ENCODE data around the gene CCDC124. TPM values are rescaled to one million over a fixed set of nuclear protein-coding genes. Genes with fewer than 3 reads are reported as not detected.
A peak's percentile ranks its signal among the peaks of the same experiment; 100 is the strongest.

Gene CCDC124
- polyA plus RNA-seq, 3 donors, result 29.7 to 66.3 (median 29.7) TPM

DNA sequence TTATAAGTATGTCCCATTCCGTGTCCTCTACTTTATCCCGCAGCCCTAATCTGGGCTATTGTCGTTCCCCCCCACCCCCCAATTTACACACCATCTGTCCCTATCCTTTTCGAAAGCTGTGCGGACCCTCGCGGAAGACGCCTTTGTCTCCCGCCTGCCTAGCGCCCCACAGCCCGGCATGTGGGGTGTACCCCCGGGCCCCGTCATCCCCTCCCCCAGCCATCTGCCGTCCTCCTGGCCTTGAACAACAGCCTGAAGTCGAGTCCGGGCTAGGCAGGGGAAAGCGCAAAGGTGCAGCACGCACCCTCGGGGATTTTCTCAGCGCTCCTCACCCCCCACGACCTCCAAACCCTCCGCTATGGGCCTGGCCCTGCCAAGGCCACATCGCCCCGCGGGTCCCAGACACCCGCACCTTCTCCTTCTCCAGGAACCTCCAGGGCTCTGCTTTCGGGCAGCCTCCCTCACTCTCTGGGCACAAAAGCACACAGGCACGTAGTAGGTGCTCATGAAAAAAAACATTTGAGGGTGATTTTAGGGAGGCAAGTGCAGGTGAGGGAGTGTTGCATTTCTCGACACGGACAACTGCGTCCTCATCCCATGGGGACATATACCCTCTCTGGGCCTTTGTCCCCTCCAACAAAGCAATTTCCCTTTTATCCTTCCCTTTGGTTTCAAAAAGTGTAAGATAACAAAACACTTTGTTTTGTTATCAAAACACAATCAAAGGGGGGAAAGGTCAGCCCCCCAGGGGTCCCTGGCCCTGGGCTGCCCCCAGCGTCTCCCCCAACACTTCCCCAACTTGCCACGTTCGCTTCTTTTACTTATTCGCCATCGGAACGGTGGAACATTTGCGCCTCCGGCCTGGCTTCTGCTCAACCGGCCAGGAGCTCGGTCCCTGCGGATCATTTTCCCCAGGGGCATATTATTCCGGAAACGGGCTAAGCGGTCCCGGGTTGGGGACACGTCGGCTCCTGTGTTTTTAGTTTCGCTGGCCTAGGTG lies 16.4 kb downstream of the CCDC124 start:
- Mint-ChIP-seq H3K4me3 (peak overlapping the region; percentile 45 to 91), H3K36me3 (peaks cover 12 to 17% of the 10 kb centered on the region in 2 donors), H3K9me3 (peaks cover 0 to 35% (median 10%) of the 10 kb centered on the region in 7 donors), H3K27ac (peak overlapping the region in 6 of 7 donors; percentile 26 to 85 (median 74)), H3K27me3 (ENCODE audit: low read depth in 3 of 3) (peaks cover 56 to 65% (median 61%) of the 10 kb centered on the region in 3 donors), H3K4me1 (peaks cover 52% of the 10 kb centered on the region)
- DNase-seq, result no peak
- intact Hi-C loops (cut with micrococcal nuclease), result no loop called here
- Histone ChIP-seq H3K79me2 (ENCODE audit: insufficient read depth, low read length) (no peaks in the 10 kb centered on the region), H3K4me2 (replicated peaks; ENCODE audit: extremely low read depth, low read length, poor library complexity, severe bottlenecking) (peak overlapping the region; percentile 78), H4K20me1 (ENCODE audit: insufficient read depth, low read length) (no peaks in the 10 kb centered on the region), H3K4me3 (replicated peaks in 1 of 3; ENCODE audit: low read depth in 2 of 3, low read length in 3 of 3) (peak overlapping the region in 1 of 3 experiments; percentile 71), H2AFZ (ENCODE audit: insufficient read depth, low read depth, low read length, poor library complexity, severe bottlenecking) (no peak overlapping the region), H3K27me3 (ENCODE audit: control insufficient read depth in 2 of 2, insufficient read depth in 2 of 2, low read length in 2 of 2) (peaks cover 43 to 56% of the 10 kb centered on the region in 2 donors), H3K36me3 (replicated peaks in 1 of 2; ENCODE audit: control insufficient read depth in 1 of 2, insufficient read depth in 2 of 2, low read length in 2 of 2) (peaks cover 0 to 6% of the 10 kb centered on the region in 2 donors), H3K9ac (ENCODE audit: insufficient read depth, low read length, poor library complexity, severe bottlenecking) (no peak overlapping the region), H3K9me3 (replicated peaks in 1 of 2; ENCODE audit: control insufficient read depth in 1 of 2, insufficient read depth in 1 of 2, low read length in 2 of 2) (peaks cover 0 to 11% of the 10 kb centered on the region in 2 donors), H3K27ac (ENCODE audit: low read depth in 1 of 2, low read length in 2 of 2) (no peak overlapping the region), H3K4me1 (ENCODE audit: control insufficient read depth in 1 of 2, insufficient read depth in 2 of 2, low read length in 2 of 2) (peaks cover 48 to 55% of the 10 kb centered on the region in 2 donors)
- WGBS (ENCODE audit: insufficient coverage), result 6% methylated on average over 34 of the region's 49 CpGs
- TF ChIP-seq CTCF (IDR thresholded peaks at IDR 0.05), result no peak

GRCh38 chr19:17949956-17950309 lies 17.1 kb downstream of the CCDC124 start:
- peaks cover 48 to 55% of the 10 kb centered on the region in 2 donors for H3K4me1 ChIP-seq (ENCODE audit: control insufficient read depth in 1 of 2, insufficient read depth in 2 of 2, low read length in 2 of 2)
- no peak overlapping the region for H3K9ac ChIP-seq (ENCODE audit: insufficient read depth, low read length, poor library complexity, severe bottlenecking)
- H3K79me2 ChIP-seq (ENCODE audit: insufficient read depth, low read length), result no peaks in the 10 kb centered on the region
- H3K4me2 ChIP-seq (replicated peaks; ENCODE audit: extremely low read depth, low read length, poor library complexity, severe bottlenecking), result peak overlapping the region; percentile 78
- H2AFZ ChIP-seq (ENCODE audit: insufficient read depth, low read depth, low read length, poor library complexity, severe bottlenecking), result no peak overlapping the region
- no peaks in the 10 kb centered on the region for H4K20me1 ChIP-seq (ENCODE audit: insufficient read depth, low read length)
- no peak for DNase-seq
- peaks cover 0 to 3% of the 10 kb centered on the region in 2 donors for H3K36me3 ChIP-seq (replicated peaks in 1 of 2; ENCODE audit: control insufficient read depth in 1 of 2, insufficient read depth in 2 of 2, low read length in 2 of 2)
- H3K4me3 ChIP-seq (replicated peaks in 1 of 3; ENCODE audit: low read depth in 2 of 3, low read length in 3 of 3), result peak overlapping the region in 1 of 3 experiments; percentile 17
- Mint-ChIP-seq H3K36me3 (peaks cover 9 to 15% of the 10 kb centered on the region in 2 donors), H3K9me3 (peaks cover 0 to 35% (median 10%) of the 10 kb centered on the region in 7 donors), H3K4me3 (peak overlapping the region; percentile 65 to 91), H3K27ac (peak overlapping the region in 5 of 7 donors; percentile 37 to 93 (median 81)), H3K27me3 (ENCODE audit: low read depth in 3 of 3) (peaks cover 63 to 71% (median 68%) of the 10 kb centered on the region in 3 donors), H3K4me1 (peaks cover 52% of the 10 kb centered on the region)
- H3K9me3 ChIP-seq (replicated peaks in 1 of 2; ENCODE audit: control insufficient read depth in 1 of 2, insufficient read depth in 1 of 2, low read length in 2 of 2), result peaks cover 0 to 11% of the 10 kb centered on the region in 2 donors
- intact Hi-C loops (cut with micrococcal nuclease), result no loop called here
- WGBS (ENCODE audit: insufficient coverage), result 5% methylated on average over 7 of the region's 11 CpGs
- no peak for TF ChIP-seq CTCF (IDR thresholded peaks at IDR 0.05)
- H3K27me3 ChIP-seq (ENCODE audit: control insufficient read depth in 2 of 2, insufficient read depth in 2 of 2, low read length in 2 of 2), result peaks cover 43 to 63% of the 10 kb centered on the region in 2 donors
- H3K27ac ChIP-seq (ENCODE audit: low read depth in 1 of 2, low read length in 2 of 2), result no peak overlapping the region

Measured in CD14-positive monocyte (primary cell).